WTC11 (cell line): ENCODE measurements around the gene USP17L29.
"Not testable (repeated sequence)": the region's sequence is repeated elsewhere in the genome, so short reads cannot be mapped to it uniquely, and the experiment has no call there.

Experiments used
- CREM ChIP-seq: sonication (generic); formaldehyde crosslinking; IDR thresholded peaks from 2 replicates; pipeline ENCODE4 v1.8.1; 2022; ENCODE audit warnings: mild to moderate bottlenecking, missing genetic modification reagents, moderate library complexity
- ETV6 ChIP-seq: sonication (generic); formaldehyde crosslinking; IDR thresholded peaks from 2 replicates; pipeline ENCODE4 v1.8.1; 2022; ENCODE audit warnings: mild to moderate bottlenecking, missing genetic modification reagents
- FOXK1 ChIP-seq: sonication (generic); formaldehyde crosslinking; IDR thresholded peaks from 2 replicates; pipeline ENCODE4 v1.8.0; 2022; ENCODE audit warnings: mild to moderate bottlenecking, moderate library complexity, missing genetic modification reagents
- HMGXB4 ChIP-seq: sonication (generic); formaldehyde crosslinking; IDR thresholded peaks from 2 replicates; pipeline ENCODE4 v1.8.1; 2023; ENCODE audit warnings: mild to moderate bottlenecking, moderate library complexity, missing genetic modification reagents
- JUN ChIP-seq: sonication (generic); formaldehyde crosslinking; IDR thresholded peaks from 2 replicates; pipeline ENCODE4 v1.8.0; 2023; ENCODE audit warnings: mild to moderate bottlenecking, missing genetic modification reagents
- MAX ChIP-seq: sonication (generic); formaldehyde crosslinking; IDR thresholded peaks from 2 replicates; pipeline ENCODE4 v1.8.0; 2022; ENCODE audit warnings: mild to moderate bottlenecking, missing genetic modification reagents
- PRDM15 ChIP-seq: sonication (generic); formaldehyde crosslinking; IDR thresholded peaks from 2 replicates; pipeline ENCODE4 v1.8.0; 2022; ENCODE audit warnings: missing genetic modification reagents
- PREB ChIP-seq: sonication (generic); formaldehyde crosslinking; IDR thresholded peaks from 2 replicates; pipeline ENCODE4 v1.8.1; 2022; ENCODE audit warnings: mild to moderate bottlenecking, missing genetic modification reagents, moderate library complexity, borderline replicate concordance

GRCh38 chr4:9381012-9381534, 27.6 kb downstream of the USP17L29 start:
- not testable (repeated sequence) for TF ChIP-seq FOXK1; ETV6 (CRISPR knock-in tag); CREM (CRISPR knock-in tag); PRDM15; JUN (CRISPR knock-in tag); MAX (CRISPR knock-in tag); HMGXB4 (CRISPR knock-in tag); PREB (CRISPR knock-in tag)
